Measurements from ENCODE around the gene PGGT1B. TPM values are rescaled to one million over a fixed set of nuclear protein-coding genes. Genes with fewer than 3 reads are reported as not detected.

The PGGT1B gene
- total and polyA plus RNA-seq, 9 of the 15 experiments (the other 6 are each of a cell fraction or from before 2014, with no cell fraction given), result 5.3 to 33.7 (median 19.8) TPM

DNA sequence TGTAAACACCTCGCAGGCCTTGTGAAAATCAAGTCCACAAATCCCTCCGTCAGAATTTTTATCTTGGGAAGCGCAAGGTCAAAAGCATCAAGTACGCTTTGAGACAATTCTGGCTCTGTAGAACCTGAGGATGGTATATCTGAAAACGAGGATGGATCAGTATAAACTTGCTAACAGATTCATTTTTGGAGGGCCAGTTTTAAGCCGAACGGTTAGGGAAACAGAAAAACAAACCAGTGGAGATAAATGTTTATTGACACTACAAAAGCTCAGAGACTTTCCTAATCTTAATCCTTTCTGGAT is 352 bp upstream of the PGGT1B start (continued):
- TF ChIP-seq GMEB1 (CRISPR knock-in tag; IDR thresholded peaks at IDR 0.05) (no peak), TRIM24 (IDR thresholded peaks at IDR 0.05) (0 out of 4 replicates have a peak, but pooled peaks of 1 of the 2 experiments have one; percentile 7), ZNF766 (CRISPR knock-in tag; conservative IDR thresholded peaks at IDR 0.05) (0 out of 2 replicates have a peak, but pooled peaks have one; percentile 17), TAL1 (IDR thresholded peaks at IDR 0.05) (no peak), MAFF (IDR thresholded peaks at IDR 0.05; ENCODE audit: low read length) (no peak), HDAC2 (IDR thresholded peaks at IDR 0.05) (no peak), RBM15 (IDR thresholded peaks at IDR 0.05; ENCODE audit: insufficient read depth, low read length) (no peak), CUX1 (CRISPR knock-in tag; IDR thresholded peaks at IDR 0.05) (no peak), GTF2E2 (tag; IDR thresholded peaks at IDR 0.05) (peak; percentile 49), ZBTB17 (CRISPR knock-in tag; IDR thresholded peaks at IDR 0.05) (no peak), NCOA1 (IDR thresholded peaks at IDR 0.05; ENCODE audit: low read depth) (0 out of 2 replicates have a peak, but pooled peaks have one; percentile 4), TOE1 (IDR thresholded peaks at IDR 0.05; ENCODE audit: borderline replicate concordance) (no peak), TOE1 (CRISPR knock-in tag; IDR thresholded peaks at IDR 0.05; ENCODE audit: borderline replicate concordance, low read depth) (no peak), SP2 (IDR thresholded peaks at IDR 0.05; ENCODE audit: extremely low read depth, low read depth, low read length, poor library complexity, severe bottlenecking) (no peak), EGR1 (conservative IDR thresholded peaks at IDR 0.05) (no peak), MTA3 (IDR thresholded peaks at IDR 0.05; ENCODE audit: borderline replicate concordance) (no peak), TBL1XR1 (IDR thresholded peaks at IDR 0.05; ENCODE audit: low read length in 2 of 2) (0 out of 4 replicates have a peak, but pooled peaks of 1 of the 2 experiments have one; percentile 31), ZNF511 (CRISPR knock-in tag; IDR thresholded peaks at IDR 0.05) (no peak), DNMT1 (IDR thresholded peaks at IDR 0.05) (no peak), ZNF584 (CRISPR knock-in tag; IDR thresholded peaks at IDR 0.05; ENCODE audit: low read depth) (0 out of 2 replicates have a peak, but pooled peaks have one; percentile 11)
- TF ChIP-seq, protein P1, sequence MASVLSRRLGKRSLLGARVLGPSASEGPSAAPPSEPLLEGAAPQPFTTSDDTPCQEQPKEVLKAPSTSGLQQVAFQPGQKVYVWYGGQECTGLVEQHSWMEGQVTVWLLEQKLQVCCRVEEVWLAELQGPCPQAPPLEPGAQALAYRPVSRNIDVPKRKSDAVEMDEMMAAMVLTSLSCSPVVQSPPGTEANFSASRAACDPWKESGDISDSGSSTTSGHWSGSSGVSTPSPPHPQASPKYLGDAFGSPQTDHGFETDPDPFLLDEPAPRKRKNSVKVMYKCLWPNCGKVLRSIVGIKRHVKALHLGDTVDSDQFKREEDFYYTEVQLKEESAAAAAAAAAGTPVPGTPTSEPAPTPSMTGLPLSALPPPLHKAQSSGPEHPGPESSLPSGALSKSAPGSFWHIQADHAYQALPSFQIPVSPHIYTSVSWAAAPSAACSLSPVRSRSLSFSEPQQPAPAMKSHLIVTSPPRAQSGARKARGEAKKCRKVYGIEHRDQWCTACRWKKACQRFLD (CRISPR knock-in tag; IDR thresholded peaks at IDR 0.05), result peak; percentile 55; the same call in 1 of the 2 replicates
